ENCODE measurements around the gene CRYBB3.
"Not testable (repeated sequence)": the region's sequence is repeated elsewhere in the genome, so short reads cannot be mapped to it uniquely, and the experiment has no call there.

DNA sequence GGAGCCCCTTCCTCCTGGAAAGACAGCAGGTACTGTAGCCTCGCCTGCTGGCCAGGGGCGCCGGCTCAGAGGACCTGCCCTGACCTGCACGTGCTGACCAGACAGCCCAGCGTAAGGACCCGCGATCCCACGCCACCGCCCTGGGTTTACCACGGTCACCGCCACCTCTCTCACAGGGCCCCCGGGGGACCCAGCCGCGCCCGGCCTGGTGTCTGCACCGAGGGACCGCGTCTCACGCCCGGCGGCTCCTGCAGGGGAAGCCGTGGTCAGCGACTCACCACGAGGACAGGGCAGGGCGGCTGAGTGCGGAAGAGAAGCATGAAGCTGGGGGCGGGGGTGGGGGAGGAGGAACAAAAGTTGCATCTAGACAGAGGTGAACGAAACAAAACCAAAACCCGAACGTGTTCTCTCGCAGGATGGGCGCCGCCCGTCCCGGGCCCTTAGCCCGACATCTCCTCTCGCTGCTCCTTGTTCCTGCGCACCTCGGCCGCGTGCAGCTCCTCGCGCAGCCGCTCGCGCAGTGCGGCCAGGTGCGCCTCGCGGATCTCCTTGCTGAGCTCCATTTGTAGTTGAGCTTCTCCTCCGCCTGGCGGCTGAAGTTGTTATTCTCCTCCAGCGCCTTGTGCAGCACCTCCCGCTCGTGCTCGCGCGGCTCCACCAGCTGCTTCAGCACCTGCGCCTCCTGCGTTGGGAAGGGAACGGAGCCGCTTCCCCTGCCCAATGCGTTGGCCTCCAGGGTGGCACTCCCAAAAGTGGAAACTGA lies 20.6 kb upstream of the CRYBB3 start:
- not testable (repeated sequence) for TF ChIP-seq MXI1 (IDR thresholded peaks at IDR 0.05; ENCODE audit: borderline replicate concordance, low read depth, low read length)
- TF ChIP-seq, protein P1, sequence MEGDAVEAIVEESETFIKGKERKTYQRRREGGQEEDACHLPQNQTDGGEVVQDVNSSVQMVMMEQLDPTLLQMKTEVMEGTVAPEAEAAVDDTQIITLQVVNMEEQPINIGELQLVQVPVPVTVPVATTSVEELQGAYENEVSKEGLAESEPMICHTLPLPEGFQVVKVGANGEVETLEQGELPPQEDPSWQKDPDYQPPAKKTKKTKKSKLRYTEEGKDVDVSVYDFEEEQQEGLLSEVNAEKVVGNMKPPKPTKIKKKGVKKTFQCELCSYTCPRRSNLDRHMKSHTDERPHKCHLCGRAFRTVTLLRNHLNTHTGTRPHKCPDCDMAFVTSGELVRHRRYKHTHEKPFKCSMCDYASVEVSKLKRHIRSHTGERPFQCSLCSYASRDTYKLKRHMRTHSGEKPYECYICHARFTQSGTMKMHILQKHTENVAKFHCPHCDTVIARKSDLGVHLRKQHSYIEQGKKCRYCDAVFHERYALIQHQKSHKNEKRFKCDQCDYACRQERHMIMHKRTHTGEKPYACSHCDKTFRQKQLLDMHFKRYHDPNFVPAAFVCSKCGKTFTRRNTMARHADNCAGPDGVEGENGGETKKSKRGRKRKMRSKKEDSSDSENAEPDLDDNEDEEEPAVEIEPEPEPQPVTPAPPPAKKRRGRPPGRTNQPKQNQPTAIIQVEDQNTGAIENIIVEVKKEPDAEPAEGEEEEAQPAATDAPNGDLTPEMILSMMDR (conservative IDR thresholded peaks at IDR 0.05; ENCODE audit: low read depth, low read length): not testable (repeated sequence)
- TF ChIP-seq, protein P2, sequence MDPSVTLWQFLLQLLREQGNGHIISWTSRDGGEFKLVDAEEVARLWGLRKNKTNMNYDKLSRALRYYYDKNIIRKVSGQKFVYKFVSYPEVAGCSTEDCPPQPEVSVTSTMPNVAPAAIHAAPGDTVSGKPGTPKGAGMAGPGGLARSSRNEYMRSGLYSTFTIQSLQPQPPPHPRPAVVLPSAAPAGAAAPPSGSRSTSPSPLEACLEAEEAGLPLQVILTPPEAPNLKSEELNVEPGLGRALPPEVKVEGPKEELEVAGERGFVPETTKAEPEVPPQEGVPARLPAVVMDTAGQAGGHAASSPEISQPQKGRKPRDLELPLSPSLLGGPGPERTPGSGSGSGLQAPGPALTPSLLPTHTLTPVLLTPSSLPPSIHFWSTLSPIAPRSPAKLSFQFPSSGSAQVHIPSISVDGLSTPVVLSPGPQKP (IDR thresholded peaks at IDR 0.05; ENCODE audit: borderline replicate concordance, low read depth, low read length): not testable (repeated sequence)
